DLD1 (cell line): ENCODE measurements around the gene NUP62.

ENCODE experiments used
- in situ Hi-C: cut with HindIII; loops from 2 replicates; pipeline ENCODE4 v1.10.0; 2017; ENCODE audit warnings: low sequenced_read_pairs

NUP62 gene

DNA sequence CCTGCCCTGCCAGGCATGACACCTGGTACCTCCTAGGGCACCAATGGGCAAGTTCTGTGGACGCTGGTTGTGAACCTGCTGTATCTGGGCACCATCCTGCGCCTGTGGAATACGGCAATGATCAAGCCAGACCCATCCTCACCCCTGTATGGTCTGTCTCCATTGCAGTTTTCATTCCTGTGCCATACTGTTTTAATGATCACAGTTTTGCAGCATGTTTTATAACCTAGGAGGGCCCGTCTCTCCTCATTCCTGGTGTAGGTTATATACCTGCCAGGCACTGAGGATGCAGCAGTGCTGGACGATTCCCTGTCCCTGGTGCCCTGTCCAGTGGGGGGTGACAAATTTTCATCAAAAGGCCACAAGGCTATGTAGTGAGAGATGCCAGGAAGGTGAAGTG is 46.2 kb downstream of the NUP62 start:
- in situ Hi-C loops: no loop called here

DNA sequence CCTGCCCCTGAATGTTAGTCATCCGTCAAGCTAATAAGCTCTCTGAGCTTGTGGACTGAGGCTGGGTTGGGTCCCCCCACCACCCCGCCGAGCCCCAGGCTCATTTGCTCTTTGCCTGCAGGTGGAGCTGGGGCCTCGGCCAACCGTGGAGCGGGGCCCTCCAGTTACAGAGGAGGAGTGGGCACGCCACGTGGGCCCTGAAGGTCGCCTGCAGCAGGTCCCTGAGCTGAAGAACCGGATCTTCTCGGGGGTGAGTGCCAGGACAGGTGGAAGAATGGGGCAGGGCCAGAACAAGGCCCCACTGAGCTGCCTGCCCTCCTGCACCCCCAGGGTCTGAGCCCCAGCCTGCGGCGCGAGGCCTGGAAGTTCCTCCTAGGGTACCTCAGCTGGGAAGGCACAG is 46.7 kb downstream of the NUP62 start:
- in situ Hi-C loops: no loop called here

DNA sequence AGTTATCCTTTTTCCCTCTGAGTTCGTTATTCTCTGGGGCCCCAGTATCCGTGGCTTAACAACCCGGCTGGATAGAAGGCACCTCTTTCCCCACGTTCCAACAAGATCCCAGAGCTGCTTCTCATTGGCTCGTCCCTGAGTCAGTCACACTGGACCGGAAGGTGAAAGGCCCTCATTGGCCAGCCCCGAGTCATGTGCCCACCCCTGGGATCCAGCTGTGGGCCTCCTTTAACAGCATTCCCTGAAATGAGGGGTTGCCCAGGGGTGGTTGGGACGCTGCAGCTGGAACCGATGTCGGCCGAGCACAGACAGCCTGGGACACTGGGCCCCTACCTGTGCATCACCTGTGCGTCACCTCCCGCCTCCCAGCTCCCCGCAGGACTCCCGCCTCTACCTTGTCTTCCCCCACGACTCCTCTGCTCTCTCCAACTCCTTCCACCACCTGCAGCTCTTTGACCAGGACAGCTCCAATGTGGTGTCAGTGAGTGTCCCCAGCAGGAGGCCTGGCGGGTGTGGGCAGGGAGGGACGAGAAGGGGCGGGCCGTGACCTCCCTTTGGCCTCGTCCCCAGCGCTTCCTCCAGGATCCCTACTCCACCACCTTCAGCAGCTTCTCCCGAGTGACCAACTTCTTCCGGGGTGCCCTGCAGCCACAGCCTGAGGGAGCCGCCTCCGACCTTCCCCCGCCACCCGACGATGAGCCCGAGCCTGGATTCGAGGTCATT is 47.5 kb downstream of the NUP62 start:
- in situ Hi-C loops: no loop called here

DNA sequence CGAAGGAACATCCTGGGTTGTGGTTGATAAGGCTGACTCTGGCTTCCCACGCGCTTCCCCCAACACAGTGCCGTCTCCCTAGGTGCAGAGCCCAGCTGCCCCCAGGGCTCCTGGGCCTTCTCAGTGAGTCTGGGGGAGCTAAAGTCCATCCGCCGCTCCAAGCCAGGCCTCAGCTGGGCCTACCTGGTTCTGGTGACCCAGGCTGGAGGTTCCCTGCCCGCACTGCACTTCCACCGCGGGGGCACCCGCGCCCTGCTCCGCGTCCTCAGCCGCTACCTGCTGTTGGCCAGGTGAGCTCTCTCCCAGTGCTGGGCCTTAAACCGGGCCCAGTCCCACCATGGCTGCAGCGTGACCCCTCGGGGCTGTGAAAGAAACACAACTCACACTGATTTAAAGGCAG is 48.1 kb downstream of the NUP62 start:
- in situ Hi-C loops: no loop called here

DNA sequence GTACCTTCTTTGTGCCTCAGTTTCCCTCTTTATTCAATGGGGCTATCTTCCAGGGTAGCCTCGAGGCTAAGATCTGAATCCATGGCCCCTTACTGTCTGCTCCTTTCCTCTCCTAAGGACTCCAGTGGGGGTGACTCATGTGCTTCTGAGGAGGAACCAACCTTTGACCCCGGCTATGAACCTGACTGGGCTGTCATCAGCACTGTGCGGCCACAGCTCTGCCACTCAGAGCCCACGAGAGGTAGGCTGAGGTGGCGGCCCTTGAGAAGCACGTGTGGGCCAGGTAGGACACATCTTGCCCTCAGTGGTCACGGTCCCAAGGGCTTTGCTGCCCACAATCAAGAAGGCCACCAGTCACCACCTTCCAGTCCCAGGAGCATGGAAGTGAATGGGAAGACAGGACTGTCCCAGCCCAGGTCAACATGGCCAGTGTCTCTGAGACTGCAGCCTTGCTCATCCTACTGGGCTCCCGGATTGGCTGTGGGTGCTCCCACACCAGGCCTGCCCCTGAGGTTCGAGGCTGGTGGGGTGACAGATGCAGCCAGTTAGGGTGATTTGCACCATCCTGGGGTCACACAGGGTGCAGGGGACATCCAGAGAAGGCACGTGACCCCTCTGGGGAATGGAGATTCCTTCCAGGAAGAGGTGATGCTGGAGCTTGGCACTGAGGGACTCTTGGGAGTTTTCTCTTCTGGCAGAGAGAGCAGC is 49.0 kb downstream of the NUP62 start:
- in situ Hi-C loops: no loop called here

DNA sequence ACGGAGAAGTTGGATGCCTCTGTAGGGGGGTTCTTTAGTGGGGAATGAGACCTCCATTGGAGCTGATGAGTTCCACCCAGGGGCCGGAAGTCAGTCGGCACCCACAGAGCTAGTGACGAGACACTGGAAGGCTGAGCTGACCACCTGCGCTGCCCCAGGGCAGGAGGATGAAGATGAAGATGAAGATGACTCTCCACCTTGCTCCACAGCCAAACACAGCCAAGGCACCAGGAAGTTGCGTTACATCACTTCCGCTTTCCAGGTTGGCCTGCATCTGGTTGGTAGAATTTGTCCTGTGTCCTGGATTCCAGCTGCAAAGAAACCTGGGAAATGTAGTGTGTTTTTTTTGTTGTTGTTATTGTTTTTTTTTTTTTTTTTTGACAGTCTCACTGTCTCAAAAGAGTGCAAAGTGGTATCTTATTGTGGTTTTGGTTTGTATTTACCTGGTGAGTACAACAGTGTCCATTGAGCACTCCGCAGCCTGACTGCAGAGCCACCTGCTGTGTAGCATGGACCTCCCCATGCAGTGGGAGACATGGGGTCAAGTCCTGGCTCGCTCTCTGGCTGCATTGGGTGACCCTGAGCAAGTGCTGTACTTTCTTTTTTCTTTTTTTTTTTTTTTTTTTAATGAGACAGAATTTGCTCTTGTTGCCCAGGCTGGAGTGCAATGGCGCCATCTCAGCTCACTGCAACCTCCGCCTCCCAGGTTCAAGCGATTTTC is 49.9 kb downstream of the NUP62 start:
- in situ Hi-C loops: no loop called here

DNA sequence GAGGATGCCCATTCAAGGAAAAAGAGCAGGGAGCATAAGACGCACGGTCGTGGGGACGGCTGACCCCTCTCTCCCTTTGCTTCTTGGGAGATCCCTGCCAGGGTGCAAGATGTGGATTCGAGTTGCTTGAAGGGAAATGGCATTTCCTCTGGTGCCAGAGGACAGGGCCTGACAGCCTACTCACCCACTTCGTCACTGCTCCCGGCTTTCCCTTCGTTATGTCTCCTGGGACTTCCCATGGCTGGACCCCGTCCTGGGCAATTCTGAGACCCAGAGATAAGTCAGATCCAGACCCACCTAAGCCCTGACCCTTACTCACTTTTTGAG is 50.6 kb downstream of the NUP62 start:
- in situ Hi-C loops: no loop called here

DNA sequence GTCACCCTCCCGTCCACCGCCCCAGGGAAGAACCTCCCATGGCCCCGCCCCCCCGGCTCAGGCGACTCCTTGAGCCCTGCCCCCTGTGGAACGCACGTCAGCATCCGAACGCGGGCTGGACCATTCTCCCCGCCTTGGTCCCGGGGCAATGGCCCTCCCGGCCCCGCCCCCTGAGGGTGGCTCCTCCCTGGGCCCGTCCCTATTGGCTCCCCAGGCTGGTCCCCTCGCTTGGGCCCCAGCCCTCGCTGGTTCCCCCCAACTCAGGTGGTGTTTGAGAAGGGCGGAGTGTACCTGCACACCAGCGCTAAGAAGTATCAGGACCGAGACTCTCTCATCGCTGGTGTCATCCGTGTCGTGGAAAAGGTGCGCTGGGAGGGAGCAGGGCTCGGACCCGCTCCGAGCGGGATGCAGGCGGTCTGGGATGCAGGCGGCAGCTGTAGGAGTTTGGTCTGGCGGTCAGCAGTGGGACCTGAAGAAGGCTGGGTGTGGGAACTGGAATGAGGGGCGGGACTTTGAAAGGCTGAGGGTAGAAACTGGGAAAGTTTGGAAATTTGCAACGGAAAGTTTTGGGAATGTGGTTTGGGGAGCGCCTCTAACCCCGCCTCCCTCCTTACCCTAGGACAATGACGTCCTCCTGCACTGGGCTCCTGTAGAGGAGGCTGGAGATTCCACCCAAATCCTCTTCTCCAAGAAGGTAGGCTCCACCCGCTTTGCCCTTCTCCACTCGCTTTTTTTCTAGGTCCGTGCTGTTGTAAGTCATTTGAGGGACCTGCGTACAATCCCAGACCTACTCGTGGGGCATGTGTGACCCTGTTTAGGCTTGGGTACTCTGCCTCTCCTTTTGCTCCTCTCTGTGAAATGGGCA is 51.2 kb downstream of the NUP62 start:
- in situ Hi-C loops: no loop called here

DNA sequence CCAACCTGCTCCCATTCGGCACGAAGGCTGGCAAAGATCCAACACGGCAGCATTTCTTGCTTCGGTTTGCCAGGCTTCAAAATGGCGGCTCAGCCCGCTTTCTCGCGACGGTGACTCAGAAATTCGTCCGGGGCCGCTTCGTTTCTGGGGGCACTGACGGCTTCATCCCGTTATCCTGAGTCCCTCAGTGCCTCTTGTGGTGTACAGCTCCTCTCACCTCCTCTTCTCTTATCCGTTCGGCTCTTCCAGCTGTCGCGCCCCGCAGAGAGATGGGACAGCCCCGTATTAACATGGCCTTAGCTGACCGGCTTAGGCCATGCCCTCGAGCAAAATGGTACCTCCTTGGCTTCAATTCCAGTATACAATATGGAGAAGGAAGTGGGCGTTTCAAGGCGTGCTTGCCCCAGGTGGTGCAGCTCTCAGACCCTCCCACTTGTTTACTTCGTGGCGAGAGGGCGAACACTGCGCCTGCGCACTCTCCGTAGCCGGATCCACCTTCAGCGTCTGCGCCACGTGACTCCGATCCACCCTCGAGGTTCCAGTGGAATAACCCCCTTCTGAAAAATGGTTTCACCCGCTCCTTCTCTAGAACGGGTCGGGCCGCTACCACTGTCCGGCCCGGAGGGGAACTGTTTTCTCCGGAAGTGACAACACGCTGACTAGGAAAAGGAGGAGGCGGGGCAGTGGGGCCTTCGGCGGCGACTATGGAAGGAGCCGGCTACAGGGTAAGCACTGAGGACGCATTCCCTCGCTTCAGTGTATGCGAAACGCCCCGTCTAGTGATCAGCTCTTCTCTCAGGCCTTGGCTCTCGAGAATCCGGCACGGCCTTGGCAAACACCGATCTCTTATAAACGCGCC is 52.1 kb downstream of the NUP62 start, which contains the start of the genes AKT1S1 and TBC1D17:
TSS of gene AKT1S1 (minus strand) at position 336 of the 859 bp plus-strand sequence. CDS start 4,060 bp downstream, outside the sequence.
TSS of gene TBC1D17 (plus strand) at position 683 of the 859 bp plus-strand sequence. CDS start at position 705, 22 bp downstream.
- in situ Hi-C loops: no loop called here

DNA sequence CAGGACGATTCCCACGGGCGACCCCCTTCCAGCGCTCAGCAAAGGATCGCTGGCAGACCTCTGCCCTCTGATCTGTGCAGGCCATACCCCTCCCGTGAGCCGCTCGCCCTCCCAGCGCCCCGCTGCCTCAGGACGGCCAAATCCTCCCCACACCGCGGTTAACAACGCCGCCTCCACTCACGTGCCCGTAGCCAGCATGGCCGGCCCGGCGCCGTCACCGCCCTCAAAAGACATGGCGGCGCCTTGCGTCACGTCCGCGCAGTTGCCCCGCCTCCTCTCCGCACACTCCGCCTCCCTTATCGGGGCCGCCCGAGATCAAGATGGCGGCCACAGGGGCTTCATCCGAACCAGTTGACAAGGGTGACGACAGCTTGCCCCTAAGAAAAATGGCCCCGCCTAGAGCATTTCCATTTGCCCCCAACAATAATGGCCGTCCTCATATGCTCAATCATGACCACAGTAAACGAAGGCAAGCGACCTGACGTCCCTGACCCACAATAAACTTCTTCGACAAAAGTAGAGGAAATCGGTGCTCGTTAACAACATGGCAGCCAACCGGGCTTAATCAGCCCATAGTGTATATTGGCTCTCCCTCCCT is 52.8 kb downstream of the NUP62 start:
- in situ Hi-C loops: no loop called here

DNA sequence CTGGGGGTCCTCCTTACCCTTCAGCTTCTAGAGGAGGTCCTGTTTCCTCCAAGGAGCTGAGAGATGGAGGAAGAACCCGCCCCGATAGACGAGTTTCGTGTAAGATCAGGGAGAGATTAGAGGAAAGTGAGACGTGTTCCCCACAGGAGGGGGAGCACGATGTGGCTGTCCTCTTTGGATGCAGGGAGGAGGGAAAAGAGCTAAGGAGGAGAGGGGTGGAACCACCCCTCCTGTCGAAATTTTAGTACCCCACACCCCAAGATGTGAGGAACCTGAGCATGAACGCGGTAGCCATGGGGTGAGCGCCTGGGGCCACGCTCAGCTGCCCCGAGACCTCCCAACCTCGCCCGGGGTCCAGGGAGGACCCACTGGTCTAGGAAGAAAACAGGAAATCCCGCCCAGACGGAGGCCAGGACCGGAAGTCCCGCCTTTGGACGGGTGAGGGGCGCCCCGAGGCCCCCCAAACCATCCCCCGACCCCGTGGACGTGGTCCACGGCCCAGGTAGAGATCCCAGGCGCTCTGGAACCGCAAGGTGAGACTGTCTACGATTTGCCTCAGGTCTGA is 53.4 kb downstream of the NUP62 start:
- in situ Hi-C loops: no loop called here

DNA sequence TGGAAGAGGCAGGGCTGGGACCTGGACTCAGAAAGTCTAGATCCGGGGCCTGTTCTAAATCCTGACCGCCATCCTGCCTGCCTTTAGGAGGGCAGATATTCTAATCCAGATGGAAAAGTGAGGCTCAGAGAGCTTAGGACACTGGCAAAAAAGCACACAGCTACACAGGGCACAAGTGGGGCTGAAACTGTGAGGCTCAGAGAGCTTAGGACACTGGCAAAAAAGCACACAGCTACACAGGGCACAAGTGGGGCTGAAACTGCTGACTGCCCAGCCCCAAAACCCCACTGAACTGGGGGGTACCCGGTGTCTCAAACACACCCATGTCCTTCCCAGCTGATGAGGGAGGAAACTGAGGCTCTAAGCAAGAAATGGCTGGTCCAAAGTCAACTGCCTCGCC is 54.1 kb downstream of the NUP62 start:
- in situ Hi-C loops: no loop called here

DNA sequence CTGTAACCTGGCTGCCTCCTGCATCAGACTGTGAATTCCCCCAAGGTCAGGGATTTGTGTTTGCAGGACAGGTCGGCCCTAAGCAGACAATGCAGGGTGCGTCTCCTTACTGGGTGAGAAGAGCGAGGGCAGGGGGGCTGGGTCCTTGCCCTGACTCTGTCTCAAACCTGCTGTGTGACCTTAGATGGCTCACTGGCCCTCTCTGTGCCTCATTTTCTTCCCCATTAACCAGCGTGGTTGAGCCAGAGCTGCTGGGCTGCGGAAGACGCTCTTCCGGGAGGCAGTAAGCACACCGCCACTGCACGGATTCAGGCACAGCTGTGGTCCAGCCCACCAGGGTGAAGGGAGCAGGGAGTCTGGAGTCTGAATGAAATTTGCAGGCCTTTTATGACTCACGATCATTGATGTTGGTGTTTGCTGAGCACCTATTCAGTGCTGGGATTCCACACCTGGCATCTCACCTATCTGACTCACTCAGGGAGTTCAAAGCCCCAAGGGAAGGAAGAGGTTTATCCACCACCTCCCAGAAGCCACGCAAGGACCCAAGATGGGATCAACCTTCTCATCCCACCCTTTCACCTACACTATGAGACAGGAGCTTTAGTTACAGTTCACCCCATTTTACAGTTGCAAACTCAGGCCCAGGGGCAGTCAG is 54.7 kb downstream of the NUP62 start:
- in situ Hi-C loops: no loop called here

DNA sequence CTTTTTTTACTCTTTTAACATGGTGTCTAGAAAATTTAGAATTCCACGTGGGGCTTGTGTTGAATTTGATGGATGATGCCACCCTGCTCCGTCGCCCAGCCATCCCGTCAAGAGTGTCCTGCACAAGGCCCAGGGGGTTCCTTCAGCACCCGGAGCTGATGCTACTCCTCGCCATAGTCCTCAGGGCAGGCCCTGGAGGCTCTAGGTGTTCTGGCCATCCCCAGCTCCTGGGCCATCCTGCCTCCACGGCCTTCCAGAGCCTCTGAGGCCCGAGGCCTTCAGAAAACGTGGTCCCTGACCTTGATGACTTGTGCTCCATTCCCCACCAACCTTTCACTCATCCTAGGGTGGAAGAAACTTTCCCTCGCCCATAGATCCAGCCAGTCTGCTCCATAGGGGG is 55.5 kb downstream of the NUP62 start:
- in situ Hi-C loops: no loop called here

DNA sequence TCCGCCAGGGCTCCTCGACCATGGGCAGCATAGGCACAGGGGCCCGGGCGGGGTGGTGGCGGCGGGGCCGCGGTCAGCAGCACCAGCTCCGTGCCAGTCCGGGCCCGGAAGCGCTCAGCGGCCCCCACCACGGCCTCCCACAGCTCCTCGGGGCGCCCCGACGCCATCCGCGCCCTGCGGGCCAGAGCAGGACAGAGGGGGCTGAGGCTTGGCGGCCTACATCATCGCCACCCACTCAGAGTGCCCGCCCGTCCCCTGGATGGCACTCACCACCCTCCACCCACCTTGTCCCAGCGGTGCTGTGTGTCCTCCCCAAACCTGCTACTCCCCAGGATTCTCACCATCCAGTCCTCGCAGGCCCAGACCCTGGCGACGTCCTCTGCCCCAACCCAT is 56.2 kb downstream of the NUP62 start:
- in situ Hi-C loops: no loop called here

DNA sequence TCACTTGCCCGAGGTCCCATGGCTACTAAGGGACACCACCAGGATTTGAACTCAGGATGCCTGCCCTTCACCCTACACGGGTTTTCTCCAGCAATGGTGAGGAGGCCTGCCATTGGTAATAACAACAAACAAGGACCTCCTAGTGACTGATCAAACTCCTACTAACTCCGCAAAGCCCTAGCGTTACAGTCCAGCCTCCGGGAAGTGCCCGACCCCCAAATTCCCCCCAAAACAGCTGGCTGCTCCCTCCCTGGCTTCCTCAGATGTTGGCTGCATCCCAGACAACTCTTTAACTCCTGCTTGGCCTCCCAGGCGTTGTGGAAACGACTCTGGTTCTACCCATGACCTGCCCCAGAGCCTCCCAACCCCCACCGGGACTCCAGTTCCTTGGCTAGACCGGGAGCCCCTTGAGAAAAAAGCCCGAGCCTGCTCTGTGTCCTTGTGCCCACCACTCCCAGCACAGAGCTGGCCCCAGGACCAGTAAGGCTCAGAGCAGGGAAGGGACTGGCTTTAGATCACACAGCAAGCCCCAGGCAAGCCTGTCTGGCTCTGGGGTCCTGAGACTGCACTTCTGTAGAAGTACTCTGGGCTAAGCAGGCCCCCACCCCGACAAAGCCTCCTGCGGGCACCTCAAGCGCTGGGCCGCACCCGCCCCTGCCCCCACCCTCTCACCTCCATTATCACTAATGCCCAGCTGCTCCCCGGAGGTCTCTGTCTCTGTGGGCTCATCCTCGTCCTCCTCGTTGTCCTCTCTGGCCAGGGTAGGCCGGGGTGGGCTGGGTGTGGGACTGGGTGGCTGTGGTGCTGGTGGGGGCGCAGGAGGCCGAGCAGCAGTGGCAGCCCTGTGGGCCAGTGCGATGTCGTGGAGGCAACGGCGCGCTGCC is 56.8 kb downstream of the NUP62 start:
- in situ Hi-C loops: no loop called here

DNA sequence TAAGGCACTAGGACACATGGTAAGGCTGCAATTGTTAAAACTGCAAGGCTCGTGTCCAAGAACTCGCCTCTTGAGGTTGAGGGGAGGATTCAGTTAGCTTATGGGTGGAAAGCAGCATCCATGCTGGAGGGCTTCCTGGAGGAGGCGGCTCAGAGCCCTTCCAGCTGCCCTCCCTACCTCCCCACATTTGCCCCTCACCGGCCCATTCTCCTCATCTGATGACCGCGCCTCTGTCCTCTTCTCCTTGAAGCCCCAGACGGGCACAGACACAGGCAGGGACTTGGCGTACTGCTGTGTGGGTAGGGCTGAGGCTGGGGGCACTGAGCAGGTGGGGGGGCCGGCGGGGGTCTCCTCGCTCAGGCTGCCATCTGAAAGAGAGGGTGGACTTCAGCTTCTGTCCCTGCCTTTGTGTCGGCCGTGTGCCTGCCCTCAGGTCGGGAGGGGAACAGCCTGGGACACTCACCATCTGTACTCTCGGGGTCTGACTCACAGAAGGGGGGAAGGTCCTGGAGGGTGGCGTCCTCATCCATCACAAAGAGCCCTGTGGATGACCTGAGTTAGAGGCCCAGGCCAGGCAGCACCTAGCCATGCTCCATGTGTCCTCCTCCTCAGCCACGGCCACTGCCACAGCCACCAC is 57.8 kb downstream of the NUP62 start:
- in situ Hi-C loops: no loop called here
